Tibial nerve (tissue), 4 donors: ENCODE data around the gene MS4A10.

Experiments
- EP300 ChIP-seq, 2 donors: sonication (generic); formaldehyde crosslinking; IDR thresholded peaks; one replicate each; pipeline ENCODE4 v1.6.1; 2017; ENCODE audit warnings: antibody characterized with exemption in 2 of 2, mild to moderate bottlenecking in 1 of 2
- POLR2A ChIP-seq, 2 donors: fragments of 450-650 bp; IDR thresholded peaks; one replicate each; pipeline ENCODE4 v1.6.1; 2017; ENCODE audit warnings: antibody characterized with exemption in 2 of 2, mild to moderate bottlenecking in 2 of 2, moderate library complexity in 2 of 2
- TF ChIP-seq, protein P1 (sequence below), 5 experiments: fragments of 200-600 bp in 3 of 5; fragments of 450-650 bp in 2 of 5; sonication (generic) in 3 of 5; IDR thresholded peaks; one replicate each; pipeline ENCODE4 v1.5.1; 2016 to 2019; ENCODE audit warnings: antibody characterized with exemption in 5 of 5, mild to moderate bottlenecking in 3 of 5, moderate library complexity in 2 of 5

DNA sequence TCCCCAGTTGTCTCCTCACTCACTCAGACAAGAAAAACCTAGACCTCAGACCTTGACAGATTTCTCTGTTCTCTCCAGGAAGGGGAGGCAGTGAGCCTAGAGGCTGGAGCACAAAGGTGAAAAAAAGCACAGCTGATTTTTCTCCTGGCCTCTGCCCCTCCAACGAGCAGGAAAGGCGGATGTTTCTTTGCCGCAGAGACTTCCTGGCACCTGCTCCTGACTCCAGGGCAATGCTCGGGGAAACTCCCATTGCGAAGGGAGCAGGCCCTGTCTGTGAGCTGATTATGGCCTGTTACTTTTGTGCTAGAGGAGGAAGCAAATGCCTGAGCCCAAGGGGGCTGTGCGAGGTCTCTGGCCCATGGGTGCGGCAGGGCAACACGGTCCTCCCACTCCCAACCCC is 25.4 kb downstream of the MS4A10 start:
- TF ChIP-seq, protein P1, sequence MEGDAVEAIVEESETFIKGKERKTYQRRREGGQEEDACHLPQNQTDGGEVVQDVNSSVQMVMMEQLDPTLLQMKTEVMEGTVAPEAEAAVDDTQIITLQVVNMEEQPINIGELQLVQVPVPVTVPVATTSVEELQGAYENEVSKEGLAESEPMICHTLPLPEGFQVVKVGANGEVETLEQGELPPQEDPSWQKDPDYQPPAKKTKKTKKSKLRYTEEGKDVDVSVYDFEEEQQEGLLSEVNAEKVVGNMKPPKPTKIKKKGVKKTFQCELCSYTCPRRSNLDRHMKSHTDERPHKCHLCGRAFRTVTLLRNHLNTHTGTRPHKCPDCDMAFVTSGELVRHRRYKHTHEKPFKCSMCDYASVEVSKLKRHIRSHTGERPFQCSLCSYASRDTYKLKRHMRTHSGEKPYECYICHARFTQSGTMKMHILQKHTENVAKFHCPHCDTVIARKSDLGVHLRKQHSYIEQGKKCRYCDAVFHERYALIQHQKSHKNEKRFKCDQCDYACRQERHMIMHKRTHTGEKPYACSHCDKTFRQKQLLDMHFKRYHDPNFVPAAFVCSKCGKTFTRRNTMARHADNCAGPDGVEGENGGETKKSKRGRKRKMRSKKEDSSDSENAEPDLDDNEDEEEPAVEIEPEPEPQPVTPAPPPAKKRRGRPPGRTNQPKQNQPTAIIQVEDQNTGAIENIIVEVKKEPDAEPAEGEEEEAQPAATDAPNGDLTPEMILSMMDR (IDR thresholded peaks at IDR 0.05) = no peak
- TF ChIP-seq POLR2A (IDR thresholded peaks at IDR 0.05) = no peak
- no peak for TF ChIP-seq EP300 (IDR thresholded peaks at IDR 0.05)
